GM21723 (cell line): ENCODE measurements around the gene PSMA6.

ENCODE experiments used
- ATAC-seq: cut with Tn5 transposase; IDR thresholded peaks from one replicate; pipeline ENCODE4 v1.9.1; 2021; ENCODE audit warnings: mild to moderate bottlenecking, moderate library complexity; ENCODE audit not compliant: unreplicated experiment

PSMA6 gene

GRCh38 chr14:35365130-35366055, 73.2 kb downstream of the PSMA6 start:
- ATAC-seq, result peak; percentile 47

- no peak for ATAC-seq
These were observed 73.9 kb downstream of the PSMA6 start for GRCh38 chr14:35366056-35366451.

DNA sequence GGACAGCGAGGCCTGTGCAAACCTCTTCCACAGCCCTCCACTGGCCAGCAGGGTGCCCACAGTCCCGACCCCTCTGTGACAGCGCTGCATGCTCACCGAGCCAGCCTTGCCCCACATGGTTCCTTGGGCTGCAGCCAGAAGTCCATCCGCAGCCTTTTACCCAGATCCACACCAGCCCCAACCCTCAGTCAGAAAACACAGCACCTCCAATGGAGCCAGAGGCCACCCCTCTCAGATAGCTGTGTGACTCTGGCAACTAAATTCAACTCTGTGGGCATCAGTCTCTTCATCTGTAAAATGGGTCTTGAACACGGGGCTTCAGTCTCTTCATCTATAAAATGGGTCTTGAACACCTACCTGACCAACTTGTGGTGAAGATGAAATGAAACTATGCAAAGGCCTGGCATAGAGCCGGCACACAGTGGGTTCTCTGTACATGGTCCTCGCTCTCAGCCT, 74.4 kb downstream of the PSMA6 start:
- no peak for ATAC-seq

DNA sequence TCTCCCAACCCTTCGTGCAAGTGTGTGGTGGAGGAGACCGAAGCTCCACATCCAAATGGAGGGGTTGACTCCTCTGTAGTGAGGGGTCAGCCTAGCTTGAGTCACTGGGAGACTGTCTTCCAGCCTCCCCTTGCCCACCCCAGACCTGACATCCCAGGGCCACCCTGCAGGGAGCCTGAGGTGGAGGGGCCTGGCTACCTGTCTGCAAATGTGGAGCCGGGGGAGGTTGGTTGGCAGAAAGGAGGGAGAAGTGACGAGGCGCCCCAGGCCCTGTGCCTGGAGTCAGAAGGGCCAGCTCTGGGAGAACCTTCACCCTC, 74.8 kb downstream of the PSMA6 start:
- ATAC-seq, result no peak
